A549 (cell line): Measurements from ENCODE around the gene CGB7. TPM values are rescaled to one million over a fixed set of nuclear protein-coding genes. Genes with fewer than 3 reads are reported as not detected.
"Not testable (repeated sequence)": the region's sequence is repeated elsewhere in the genome, so short reads cannot be mapped to it uniquely, and the experiment has no call there.

Source experiments
- ATAC-seq, 2 experiments: fragments of 200-7000 bp in 1 of 2; fragments of >200 bp in 1 of 2; cut with Nextera tagmentation in 1 of 2; cut with Tn5 transposase in 1 of 2; 3 replicates each; pipeline versions ENCODE4 v1.8.0 to v1.9.1; 2018 to 2020; ENCODE audit warnings: mild to moderate bottlenecking in 1 of 2, moderate library complexity in 1 of 2
- CTCF ChIA-PET: fragments of 300-600 bp; sonication (Branson Sonifier 250); formaldehyde crosslinking; extraction: SDS; loops from one replicate; lab custom pipeline; 2021; ENCODE audit warnings: antibody characterized with exemption, inconsistent platforms; lab: Yijun Ruan, JAX
- POLR2A ChIA-PET: fragments of 350-600 bp; formaldehyde crosslinking; extraction: SDS; loops from one replicate; lab custom pipeline; 2021; ENCODE audit warnings: antibody characterized with exemption, inconsistent platforms; lab: Yijun Ruan, JAX
- DNase-seq, 2 experiments: peaks; one replicate each; pipeline versions ENCODE4 v3.0.0 to v3.0.0-alpha.2; 2011 to 2016; ENCODE audit warnings: low read depth in 1 of 2, low spot score in 1 of 2
- FAIRE-seq: peaks from 2 replicates; lab custom pipeline; 2011; peaks lifted over from hg19 to GRCh38; lab: Jason Lieb, UNC
- H3K27ac ChIP-seq, 2 experiments: fragments of >200 bp; sonication (Bioruptor Twin); formaldehyde crosslinking; 3 replicates each; pipeline ENCODE4 v1.5.1; 2016 to 2017
- H3K4me1 ChIP-seq: fragments of >200 bp; sonication (Bioruptor Twin); formaldehyde crosslinking; 3 replicates; pipeline ENCODE4 v1.6.1; 2016
- H3K4me2 ChIP-seq: fragments of >200 bp; sonication (Bioruptor Twin); formaldehyde crosslinking; 3 replicates; pipeline ENCODE4 v1.6.1; 2016
- H3K4me3 ChIP-seq: fragments of >200 bp; sonication (Bioruptor Twin); formaldehyde crosslinking; 3 replicates; pipeline ENCODE4 v1.5.1; 2016
- H3K9me3 ChIP-seq: fragments of >200 bp; sonication (Bioruptor Twin); formaldehyde crosslinking; 3 replicates; pipeline ENCODE4 v1.6.1; 2016
- FOSL2 ChIP-seq, 2 experiments: fragments of 450-650 bp in 1 of 2; fragments of >200 bp in 1 of 2; sonication (Bioruptor Twin) in 1 of 2; formaldehyde crosslinking; IDR thresholded peaks; 2 replicates each; pipeline versions ENCODE4 v1.5.0 to v1.6.1; 2016 to 2020; ENCODE audit warnings: mild to moderate bottlenecking in 1 of 2, moderate library complexity in 1 of 2
- JUNB ChIP-seq: fragments of >200 bp; sonication (Bioruptor Twin); formaldehyde crosslinking; IDR thresholded peaks from 2 replicates; pipeline ENCODE4 v1.6.1; 2016
- ZFP36 ChIP-seq: fragments of 450-650 bp; IDR thresholded peaks from 2 replicates; pipeline ENCODE4 v1.6.1; 2014; ENCODE audit warnings: borderline replicate concordance; ENCODE audit not compliant: partially characterized antibody
- WGBS: methylation state at CpG from one replicate; pipeline ENCODE4 v1.1.6; 2017; ENCODE audit errors: missing lambda C conversion rate; 5-methylcytosine and 5-hydroxymethylcytosine counted together
- polyA plus RNA-seq, 4 experiments: library from polyadenylated mRNA; depleted of rRNA in 3 of 4; stranded (reverse); fragments of >200 nt; fragmentation: RNase III in 1 of 4; extraction: RNeasy Plus Mini Kit Qiagen cat#74134 plus additional on column Dnase treatment in 1 of 4; gene quantifications; 2 replicates in 3 of 4; 3 replicates in 1 of 4; pipeline ENCODE4 v1.2.3, GENCODE V29; 2011 to 2017
- TF ChIP-seq, protein P1 (sequence below): IDR thresholded peaks from 2 replicates; pipeline ENCODE4 v1.6.1; 2012
- TF ChIP-seq, protein P2 (sequence below): IDR thresholded peaks from 2 replicates; pipeline ENCODE4 v1.6.1; 2012
- TF ChIP-seq, protein P3 (sequence below): IDR thresholded peaks from 2 replicates; pipeline ENCODE4 v1.6.1; 2012; ENCODE audit warnings: low read depth, borderline replicate concordance

The CGB7 gene
- polyA plus RNA-seq, 2 of the 4 experiments (the other 2 are of a cell fraction), result 0.56 to 0.79 TPM

DNA sequence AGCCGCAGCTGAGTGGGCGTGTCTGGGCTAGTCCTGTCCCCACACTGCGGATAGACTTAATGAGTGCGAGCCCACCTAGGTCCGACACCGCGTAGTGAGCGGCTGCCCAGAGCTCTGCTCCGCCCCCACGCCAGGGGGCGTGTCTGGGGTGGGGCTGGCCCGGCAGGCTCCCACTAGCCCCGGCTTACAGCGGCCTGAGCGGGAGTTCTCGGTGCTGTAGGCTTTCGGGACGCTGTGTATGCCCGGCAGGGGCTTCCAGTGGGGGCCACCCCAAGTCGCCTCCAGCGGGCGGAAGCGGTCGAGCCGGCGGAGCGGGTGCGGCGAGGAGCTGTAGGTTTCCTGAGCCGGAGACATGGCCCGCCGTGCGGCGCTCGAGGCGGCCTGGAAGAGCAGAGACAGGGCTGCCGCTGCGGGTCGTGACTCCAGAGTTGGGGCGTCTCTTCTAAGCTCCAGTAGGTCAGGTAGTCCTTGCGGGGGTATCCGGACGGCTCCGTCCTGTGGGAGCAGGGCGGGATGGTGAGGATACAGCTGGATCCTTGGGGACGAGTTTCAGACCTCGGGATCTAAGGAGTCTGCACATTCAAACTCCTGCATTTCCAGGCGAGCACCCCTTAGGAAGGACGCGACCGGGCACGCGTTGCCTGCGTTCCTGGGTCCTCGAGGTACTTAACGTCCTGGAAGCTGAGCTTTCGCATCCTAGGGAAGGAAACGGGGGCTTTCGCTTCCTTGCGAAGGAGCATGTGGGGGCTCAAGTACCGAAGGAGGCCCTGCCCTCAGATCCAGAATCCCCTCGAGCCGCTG, 1.2 kb downstream of the CGB7 start (continued):
- TF ChIP-seq, protein P1, sequence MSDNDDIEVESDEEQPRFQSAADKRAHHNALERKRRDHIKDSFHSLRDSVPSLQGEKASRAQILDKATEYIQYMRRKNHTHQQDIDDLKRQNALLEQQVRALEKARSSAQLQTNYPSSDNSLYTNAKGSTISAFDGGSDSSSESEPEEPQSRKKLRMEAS, result peak; percentile 76
- TF ChIP-seq ZFP36, result no peak

DNA sequence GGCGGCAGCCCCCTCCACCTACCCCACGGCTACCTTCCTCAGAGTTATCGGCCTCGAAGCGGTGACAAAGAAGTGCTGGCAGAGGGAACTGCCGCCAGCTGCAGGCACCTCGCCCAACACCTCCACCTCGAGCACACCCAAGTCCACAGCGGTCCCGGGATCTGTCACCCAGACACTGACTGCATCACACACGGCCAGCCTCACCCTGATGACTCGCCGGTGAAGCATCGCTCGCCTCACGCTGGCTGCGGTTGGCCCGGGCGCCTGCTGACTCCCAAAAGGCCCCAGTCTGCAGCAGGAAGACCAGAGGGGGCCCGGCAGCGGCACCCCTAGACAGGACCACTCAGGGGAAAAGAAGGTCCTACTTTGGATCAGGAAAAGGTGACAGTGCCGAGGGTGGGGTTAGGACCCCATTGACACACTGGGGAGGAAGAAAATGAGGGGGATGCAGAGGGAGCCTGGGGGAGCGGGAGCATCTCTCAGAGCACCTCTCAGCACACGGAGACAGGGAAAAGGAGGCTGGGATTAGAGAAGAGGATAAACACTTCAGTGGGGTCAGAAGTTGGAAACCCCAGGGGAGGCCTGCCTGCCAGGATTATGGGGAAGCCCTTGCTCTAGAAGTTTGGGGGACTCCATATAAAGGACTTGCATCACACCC, 7.0 kb downstream of the CGB7 start:
- POLR2A ChIA-PET; H3K4me1 ChIP-seq; H3K9me3 ChIP-seq; H3K4me3 ChIP-seq; FAIRE-seq; TF ChIP-seq FOSL2 (IDR thresholded peaks at IDR 0.05): not testable (repeated sequence)
- Histone ChIP-seq H3K27ac (peak overlapping the region; percentile 43 to 85; a peak in 5 of 6 replicates), H3K4me2 (peak overlapping the region; percentile 57)
- 23% methylated on average over 23 of the region's 24 CpGs for WGBS
- TF ChIP-seq, protein P2, sequence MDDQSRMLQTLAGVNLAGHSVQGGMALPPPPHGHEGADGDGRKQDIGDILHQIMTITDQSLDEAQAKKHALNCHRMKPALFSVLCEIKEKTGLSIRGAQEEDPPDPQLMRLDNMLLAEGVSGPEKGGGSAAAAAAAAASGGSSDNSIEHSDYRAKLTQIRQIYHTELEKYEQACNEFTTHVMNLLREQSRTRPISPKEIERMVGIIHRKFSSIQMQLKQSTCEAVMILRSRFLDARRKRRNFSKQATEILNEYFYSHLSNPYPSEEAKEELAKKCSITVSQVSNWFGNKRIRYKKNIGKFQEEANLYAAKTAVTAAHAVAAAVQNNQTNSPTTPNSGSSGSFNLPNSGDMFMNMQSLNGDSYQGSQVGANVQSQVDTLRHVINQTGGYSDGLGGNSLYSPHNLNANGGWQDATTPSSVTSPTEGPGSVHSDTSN, result 0 out of 2 replicates have a peak, but pooled peaks have one; percentile 41
- TF ChIP-seq, protein P3, sequence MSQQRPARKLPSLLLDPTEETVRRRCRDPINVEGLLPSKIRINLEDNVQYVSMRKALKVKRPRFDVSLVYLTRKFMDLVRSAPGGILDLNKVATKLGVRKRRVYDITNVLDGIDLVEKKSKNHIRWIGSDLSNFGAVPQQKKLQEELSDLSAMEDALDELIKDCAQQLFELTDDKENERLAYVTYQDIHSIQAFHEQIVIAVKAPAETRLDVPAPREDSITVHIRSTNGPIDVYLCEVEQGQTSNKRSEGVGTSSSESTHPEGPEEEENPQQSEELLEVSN, result peak; percentile 71
- TF ChIP-seq FOSL2 (CRISPR knock-in tag; IDR thresholded peaks at IDR 0.05) (peak; percentile 73), JUNB (peak; percentile 31; the same call in 1 of the 2 replicates)
- TF ChIP-seq, protein P1, result peak; percentile 84
- ATAC-seq (peak; percentile 86 to 95), DNase-seq (peak; percentile 69 to 79)
- CTCF ChIA-PET, result interaction anchor here (1.7 kb wide), 1 partner anchor 57 kb away, joined by 5 read pairs; the partner anchor contains the start of genes GYS1 and RUVBL2

DNA sequence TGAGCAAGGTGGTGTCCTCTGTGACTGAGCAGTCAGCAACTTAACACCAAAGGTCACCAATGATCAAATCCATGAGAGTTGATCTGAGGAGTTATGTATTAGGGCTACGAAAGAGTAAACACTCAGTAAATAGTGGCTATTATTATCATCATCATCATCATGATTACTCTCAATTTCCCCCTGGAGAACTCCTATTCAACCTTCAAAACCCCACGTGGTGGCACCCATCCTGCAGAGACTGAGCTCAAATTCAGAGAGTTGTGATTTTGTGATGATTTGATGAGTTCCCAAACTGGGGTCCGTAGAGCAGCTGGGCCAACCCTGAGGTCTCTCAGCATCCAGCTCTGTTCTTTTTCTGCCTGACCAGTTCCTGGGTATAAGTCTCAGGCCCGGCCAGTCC, 7.7 kb downstream of the CGB7 start:
- FAIRE-seq, result not testable (repeated sequence)

DNA sequence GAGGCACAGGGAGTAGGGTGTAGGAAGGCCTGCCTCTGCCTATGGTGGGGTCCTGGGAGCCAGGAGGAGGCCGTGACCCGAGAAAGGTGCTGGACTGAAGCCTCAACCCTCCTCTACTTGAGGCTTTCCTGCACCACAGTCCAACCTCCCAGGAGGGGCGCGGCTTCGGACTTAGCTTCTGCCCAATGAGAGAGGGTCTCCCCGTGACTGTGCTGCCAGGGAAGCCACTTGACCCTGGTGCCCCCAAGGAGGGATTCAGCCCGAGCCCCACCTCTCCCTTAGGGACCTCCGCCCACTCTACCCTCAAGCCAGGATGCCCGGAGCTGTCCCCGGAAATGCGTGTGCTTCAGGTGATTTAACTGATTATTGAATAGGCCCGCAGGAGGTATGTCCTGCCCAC, 8.5 kb downstream of the CGB7 start, which contains the start of gene CGB8:
CGB8 (minus strand) TSS at position 101 of the 400 bp plus-strand sequence. CDS start 372 bp downstream, outside the sequence.
- H3K4me3 ChIP-seq, ATAC-seq, H3K4me1 ChIP-seq, FAIRE-seq, H3K9me3 ChIP-seq, H3K4me2 ChIP-seq, DNase-seq, CTCF ChIA-PET, POLR2A ChIA-PET: not testable (repeated sequence)
- H3K27ac ChIP-seq, result peak within 1 kb of the TSS in 1 of 2 experiments; percentile 41; a peak in 2 of 6 replicates
- WGBS, result 83% methylated on average over 12 of the region's 12 CpGs

More for the DNA sequence above, 7.7 kb downstream of the CGB7 start:
- Histone ChIP-seq H3K4me2 (peak overlapping the region; percentile 57; the same call in 1 of the 3 replicates), H3K27ac (peak overlapping the region in 1 of 2 experiments; percentile 85; a peak in 2 of 6 replicates)
- POLR2A ChIA-PET, ATAC-seq, H3K4me1 ChIP-seq, CTCF ChIA-PET, DNase-seq, H3K4me3 ChIP-seq, H3K9me3 ChIP-seq: not testable (repeated sequence)
- 91% methylated on average over 3 of the region's 4 CpGs for WGBS

DNA sequence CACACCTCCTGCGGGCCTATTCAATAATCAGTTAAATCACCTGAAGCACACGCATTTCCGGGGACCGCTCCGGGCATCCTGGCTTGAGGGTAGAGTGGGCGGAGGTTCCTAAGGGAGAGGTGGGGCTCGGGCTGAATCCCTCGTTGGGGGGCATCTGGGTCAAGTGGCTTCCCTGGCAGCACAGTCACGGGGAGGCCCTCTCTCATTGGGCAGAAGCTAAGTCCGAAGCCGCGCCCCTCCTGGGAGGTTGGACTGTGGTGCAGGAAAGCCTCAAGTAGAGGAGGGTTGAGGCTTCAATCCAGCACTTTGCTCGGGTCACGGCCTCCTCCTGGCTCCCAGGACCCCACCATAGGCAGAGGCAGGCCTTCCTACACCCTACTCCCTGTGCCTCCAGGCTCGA, 14.0 kb downstream of the CGB7 start, which contains the start of gene CGB5:
CGB5 (plus strand) TSS at position 301 of the 400 bp plus-strand sequence. CDS start 362 bp downstream, outside the sequence.
- DNase-seq, result not testable (repeated sequence)

DNA sequence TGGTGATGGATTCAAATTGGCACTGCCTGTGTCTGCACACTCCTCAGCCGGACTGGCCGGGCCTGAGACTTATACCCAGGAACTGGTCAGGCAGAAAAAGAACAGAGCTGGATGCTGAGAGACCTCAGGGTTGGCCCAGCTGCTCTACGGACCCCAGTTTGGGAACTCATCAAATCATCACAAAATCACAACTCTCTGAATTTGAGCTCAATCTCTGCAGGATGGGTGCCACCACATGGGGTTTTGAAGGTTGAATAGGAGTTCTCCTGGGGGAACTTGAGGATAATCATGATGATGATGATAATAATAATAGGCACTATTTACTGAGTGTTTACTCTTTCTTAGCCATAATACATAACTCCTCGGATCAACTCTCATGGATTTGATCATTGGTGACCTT, 14.9 kb downstream of the CGB7 start:
- ATAC-seq, POLR2A ChIA-PET, DNase-seq, H3K9me3 ChIP-seq, CTCF ChIA-PET, FAIRE-seq, H3K4me3 ChIP-seq: not testable (repeated sequence)
- peak overlapping the region in 1 of 2 experiments; percentile 65; a peak in 3 of 6 replicates for H3K27ac ChIP-seq
- H3K4me2 ChIP-seq, result peak overlapping the region; percentile 24; the same call in 1 of the 3 replicates
- H3K4me1 ChIP-seq, result peaks cover 32% of the 10 kb centered on the region
- WGBS, result 70% methylated on average over 1 of the region's 4 CpGs

More for the DNA sequence above, 14.0 kb downstream of the CGB7 start, which contains the start of gene CGB5:
- 0 out of 6 replicates have a peak, but pooled peaks of 1 of the 2 experiments have one; percentile 28 for ATAC-seq
- H3K4me3 ChIP-seq, CTCF ChIA-PET, H3K9me3 ChIP-seq, H3K4me2 ChIP-seq, H3K27ac ChIP-seq, FAIRE-seq, POLR2A ChIA-PET: not testable (repeated sequence)
- whole genome bisulfite sequencing, result 80% methylated on average over 14 of the region's 15 CpGs
- H3K4me1 ChIP-seq, result peaks cover 26% of the 10 kb centered on the region
